Activated CD4-positive, alpha-beta T cell treated with anti-CD3 and anti-CD28 coated beads, Interleukin-2, amount 10 ng/mL, durations not matched to agents 7 days and 5 days (primary cell): ENCODE data around the gene ARHGEF11. TPM values are rescaled to one million over a fixed set of nuclear protein-coding genes. Genes with fewer than 3 reads are reported as not detected.

Experiments used
- CTCF ChIA-PET: fragments of 350-600 bp; sonication (Branson Sonifier 250); formaldehyde crosslinking; loops from one replicate; lab custom pipeline; 2021; ENCODE audit warnings: antibody characterized with exemption; lab: Charles Lee
- POLR2A ChIA-PET: fragments of 350-600 bp; sonication (Branson Sonifier 250); formaldehyde crosslinking; loops from one replicate; lab custom pipeline; 2021; ENCODE audit warnings: antibody characterized with exemption; lab: Charles Lee
- DNase-seq: peaks from one replicate; pipeline ENCODE4 v3.0.0-alpha.2; 2020
- H3K27ac Mint-ChIP-seq: one replicate; pipeline ENCODE4 v1.8.0; 2021; ENCODE audit warnings: mild to moderate bottlenecking, moderate library complexity, mixed read lengths
- H3K27me3 Mint-ChIP-seq: one replicate; pipeline ENCODE4 v1.8.0; 2021; ENCODE audit warnings: mixed read lengths
- H3K36me3 Mint-ChIP-seq: one replicate; pipeline ENCODE4 v1.8.0; 2021; ENCODE audit warnings: low read depth, mixed read lengths
- H3K4me1 Mint-ChIP-seq: one replicate; pipeline ENCODE4 v1.8.0; 2021; ENCODE audit warnings: mixed read lengths
- H3K4me3 Mint-ChIP-seq: one replicate; pipeline ENCODE4 v1.8.0; 2021; ENCODE audit warnings: mild to moderate bottlenecking, moderate library complexity, mixed read lengths
- H3K9me3 Mint-ChIP-seq: one replicate; pipeline ENCODE4 v1.8.0; 2021; ENCODE audit warnings: mixed read lengths
- total RNA-seq, 2 experiments: library from RNA; stranded (reverse); gene quantifications; one replicate each; pipeline ENCODE4 v1.2.3, GENCODE V29; 2021

ARHGEF11 gene
- total RNA-seq, 2 experiments from 2014 or later = 33.9 to 38.5 TPM

DNA sequence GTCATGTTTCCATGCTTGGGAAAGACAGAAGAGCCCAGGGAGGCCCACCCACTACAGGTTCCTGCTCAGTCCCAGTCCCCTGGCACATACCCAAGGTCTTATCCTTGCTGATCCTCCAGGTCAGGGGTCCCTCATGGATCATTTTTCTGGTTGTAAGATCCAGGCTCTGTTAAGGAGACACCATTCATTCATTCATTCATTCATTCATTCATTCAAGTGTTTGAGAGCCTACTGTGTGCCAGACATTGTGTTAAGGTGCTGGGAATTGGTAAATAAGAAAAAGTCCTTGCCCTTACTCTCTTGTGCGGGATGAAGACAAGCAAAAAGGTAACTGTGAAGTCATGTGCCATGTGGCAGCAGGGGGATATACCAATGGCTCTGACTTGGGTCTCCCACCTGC lies 101.3 kb downstream of the ARHGEF11 start:
- Mint-ChIP-seq H3K27me3 (no peaks in the 10 kb centered on the region), H3K4me3 (no peak overlapping the region), H3K9me3 (no peaks in the 10 kb centered on the region), H3K4me1 (no peaks in the 10 kb centered on the region), H3K36me3 (peaks cover 30% of the 10 kb centered on the region), H3K27ac (no peak overlapping the region)
- POLR2A ChIA-PET = no interaction called here
- no peak for DNase-seq
- CTCF ChIA-PET = no interaction called here

DNA sequence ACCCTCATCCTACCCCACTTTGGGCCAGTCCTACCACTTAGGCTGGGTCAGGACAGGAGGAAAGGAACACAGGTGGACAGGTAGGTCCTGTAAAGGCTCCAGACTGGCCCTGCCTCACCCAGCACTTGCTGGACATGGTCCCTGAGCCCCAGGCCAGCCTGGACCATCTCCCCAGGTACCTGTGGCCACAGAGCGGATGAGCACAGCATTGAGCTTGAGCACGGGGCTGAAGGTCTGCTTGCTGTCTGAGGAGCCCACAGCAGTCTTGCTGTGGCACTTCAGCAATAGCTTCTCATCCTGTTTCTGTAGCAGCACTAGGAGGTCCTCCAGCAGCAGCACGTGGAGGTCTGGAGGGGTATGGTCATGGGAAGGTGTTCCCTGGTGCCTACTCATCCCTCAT lies 101.8 kb downstream of the ARHGEF11 start:
- ChIA-PET CTCF (no interaction called here), POLR2A (no interaction called here)
- Mint-ChIP-seq H3K36me3 (peaks cover 31% of the 10 kb centered on the region), H3K27me3 (no peaks in the 10 kb centered on the region), H3K4me3 (no peak overlapping the region), H3K4me1 (no peaks in the 10 kb centered on the region), H3K9me3 (no peaks in the 10 kb centered on the region), H3K27ac (no peak overlapping the region)
- no peak for DNase-seq

DNA sequence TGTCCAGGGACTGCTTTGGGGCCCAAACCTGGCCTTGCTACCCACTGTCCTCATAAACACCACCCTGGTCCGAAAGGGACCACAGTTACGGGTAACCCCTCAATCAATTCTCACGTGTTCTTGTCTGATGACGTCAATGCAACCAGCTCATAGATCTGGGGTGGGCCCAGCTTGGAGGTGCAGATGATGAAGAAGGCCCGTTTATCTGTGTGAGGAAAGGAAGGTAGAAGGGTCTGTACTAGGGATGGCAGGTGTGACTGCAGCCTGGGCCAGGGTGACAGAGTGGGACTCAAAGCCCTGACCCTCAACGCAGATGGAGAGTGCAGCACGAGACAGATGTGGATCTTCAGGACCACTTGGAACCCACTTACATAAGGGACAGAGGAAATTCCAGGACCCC lies 103.0 kb downstream of the ARHGEF11 start:
- ChIA-PET POLR2A (no interaction called here), CTCF (interaction anchor here (1.0 to 1.6 kb wide), 3 partner anchors 9 to 82 kb away, joined by 3 to 6 read pairs (median 3); partner anchors contain the start of gene NTRK1)

DNA sequence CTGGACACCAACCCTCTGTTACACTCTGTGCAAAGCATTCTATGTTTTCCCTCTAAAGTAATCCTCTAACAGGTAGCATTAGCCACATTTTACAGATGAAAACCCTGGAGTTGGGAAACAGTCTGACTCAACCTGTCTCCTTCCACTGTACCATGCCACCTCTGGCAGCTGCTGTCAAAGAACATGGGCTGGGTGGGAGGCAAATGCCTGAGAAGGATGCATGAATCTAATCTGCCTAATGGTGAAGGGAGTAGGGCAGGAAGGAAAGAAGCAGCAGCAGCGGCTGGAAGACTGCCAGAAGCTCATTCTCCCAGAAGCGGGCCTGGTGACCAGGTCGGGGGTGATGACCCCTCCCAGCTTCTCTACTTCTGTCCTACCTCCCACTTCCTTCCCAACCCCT lies 103.4 kb downstream of the ARHGEF11 start:
- H3K36me3 Mint-ChIP-seq = peaks cover 31% of the 10 kb centered on the region
- no peaks in the 10 kb centered on the region for H3K4me1 Mint-ChIP-seq
- ChIA-PET CTCF (interaction anchor here (0.6 to 1.6 kb wide), 4 partner anchors 9 to 167 kb away, joined by 3 to 6 read pairs (median 3); partner anchors contain the start of gene NTRK1), POLR2A (no interaction called here)
- no peak overlapping the region for H3K27ac Mint-ChIP-seq
- no peak for DNase-seq
- H3K9me3 Mint-ChIP-seq = no peaks in the 10 kb centered on the region
- H3K4me3 Mint-ChIP-seq = no peak overlapping the region
- H3K27me3 Mint-ChIP-seq = no peaks in the 10 kb centered on the region

More for the DNA sequence above, 103.0 kb downstream of the ARHGEF11 start:
- Mint-ChIP-seq H3K4me3 (no peak overlapping the region), H3K9me3 (no peaks in the 10 kb centered on the region), H3K4me1 (no peaks in the 10 kb centered on the region), H3K27me3 (no peaks in the 10 kb centered on the region), H3K27ac (peak overlapping the region; percentile 34), H3K36me3 (peaks cover 32% of the 10 kb centered on the region)
- DNase-seq = no peak

DNA sequence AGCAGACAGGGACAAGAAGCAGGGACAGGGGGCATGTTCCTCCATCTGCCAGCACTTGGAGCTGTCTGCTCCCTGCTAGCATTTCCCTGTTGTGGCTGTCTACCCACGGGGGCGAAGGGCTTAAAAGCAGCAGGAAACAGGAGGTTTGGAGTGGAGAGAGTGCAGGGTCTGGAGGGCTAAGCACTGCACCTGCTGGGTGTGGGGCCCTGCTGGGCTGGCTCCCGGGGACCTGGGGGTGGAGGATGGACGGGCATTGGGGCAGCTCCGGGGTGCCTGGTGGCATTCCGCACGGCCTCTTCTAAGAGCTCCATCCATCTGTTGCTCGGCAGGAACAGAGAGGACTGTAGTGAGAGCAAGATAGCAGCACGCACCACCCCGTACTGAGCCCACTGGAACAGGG lies 103.9 kb downstream of the ARHGEF11 start:
- Mint-ChIP-seq H3K27me3 (no peaks in the 10 kb centered on the region), H3K27ac (no peak overlapping the region), H3K36me3 (peaks cover 27% of the 10 kb centered on the region), H3K4me1 (no peaks in the 10 kb centered on the region), H3K9me3 (no peaks in the 10 kb centered on the region), H3K4me3 (no peak overlapping the region)
- no peak for DNase-seq
- POLR2A ChIA-PET = no interaction called here
- CTCF ChIA-PET = interaction anchor here (0.6 to 1.6 kb wide), 3 partner anchors 9 to 167 kb away, joined by 3 to 6 read pairs (median 3); no protein-coding TSS in a partner anchor

DNA sequence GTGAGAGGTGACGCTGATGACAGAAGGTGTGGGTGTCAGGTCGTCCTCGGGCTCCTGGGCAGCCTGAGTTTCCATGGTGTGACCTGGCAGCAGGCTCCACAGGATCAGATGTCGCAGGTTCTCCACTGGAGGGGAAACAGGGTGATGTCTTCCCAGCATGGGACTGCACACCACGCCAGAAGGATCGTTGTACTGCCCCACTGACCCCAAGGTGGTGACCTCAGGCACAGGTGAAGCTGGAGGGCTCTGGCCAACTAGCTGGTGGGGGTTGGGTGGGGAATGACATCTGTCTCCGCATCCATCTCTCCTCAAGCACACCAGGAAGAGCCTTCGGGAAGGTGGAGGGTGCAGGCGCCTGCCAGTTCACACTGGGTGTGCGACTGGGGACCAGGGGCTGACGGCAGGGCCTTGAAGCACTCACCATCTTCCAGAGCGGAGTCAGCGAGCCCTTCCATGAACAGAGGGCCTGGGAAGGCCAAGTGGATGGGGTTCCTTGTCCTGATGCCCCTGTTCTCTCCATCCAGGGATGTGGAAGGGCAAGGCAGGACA lies 105.7 kb downstream of the ARHGEF11 start:
- no peaks in the 10 kb centered on the region for H3K9me3 Mint-ChIP-seq
- H3K27ac Mint-ChIP-seq = no peak overlapping the region
- POLR2A ChIA-PET = no interaction called here
- CTCF ChIA-PET = interaction anchor here (1.4 kb wide), 1 partner anchor 26 kb away, joined by 6 read pairs; no protein-coding TSS in a partner anchor
- no peak for DNase-seq
- no peak overlapping the region for H3K4me3 Mint-ChIP-seq
- H3K4me1 Mint-ChIP-seq = no peaks in the 10 kb centered on the region
- peaks cover 15% of the 10 kb centered on the region for H3K36me3 Mint-ChIP-seq
- no peaks in the 10 kb centered on the region for H3K27me3 Mint-ChIP-seq

DNA sequence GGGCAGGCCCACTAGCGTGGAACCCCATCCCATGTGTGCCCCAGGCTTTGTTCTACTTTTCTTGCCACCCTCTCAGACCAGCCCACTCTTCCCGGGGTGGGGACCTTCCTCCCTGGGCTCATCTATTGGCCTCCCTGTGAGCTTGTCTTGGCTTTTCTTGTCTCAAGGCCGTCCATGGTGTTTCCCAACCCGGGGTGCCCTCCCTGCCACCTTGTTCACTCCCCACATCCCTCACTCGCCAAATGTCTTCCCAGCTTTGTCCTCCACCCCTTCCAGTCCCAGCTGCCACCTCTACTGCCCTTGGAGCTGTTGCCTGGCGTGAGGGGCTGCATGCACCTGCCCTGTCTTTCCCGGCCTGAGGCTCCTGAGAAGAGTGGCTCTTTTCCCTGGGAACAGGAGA lies 106.7 kb downstream of the ARHGEF11 start:
- H3K36me3 Mint-ChIP-seq = peaks cover 12% of the 10 kb centered on the region
- ChIA-PET CTCF (interaction anchor here (1.4 kb wide), 1 partner anchor 25 kb away, joined by 6 read pairs; no protein-coding TSS in a partner anchor), POLR2A (no interaction called here)
- no peaks in the 10 kb centered on the region for H3K27me3 Mint-ChIP-seq
- H3K27ac Mint-ChIP-seq = no peak overlapping the region
- no peak for DNase-seq
- no peak overlapping the region for H3K4me3 Mint-ChIP-seq
- H3K9me3 Mint-ChIP-seq = no peaks in the 10 kb centered on the region
- H3K4me1 Mint-ChIP-seq = no peaks in the 10 kb centered on the region

DNA sequence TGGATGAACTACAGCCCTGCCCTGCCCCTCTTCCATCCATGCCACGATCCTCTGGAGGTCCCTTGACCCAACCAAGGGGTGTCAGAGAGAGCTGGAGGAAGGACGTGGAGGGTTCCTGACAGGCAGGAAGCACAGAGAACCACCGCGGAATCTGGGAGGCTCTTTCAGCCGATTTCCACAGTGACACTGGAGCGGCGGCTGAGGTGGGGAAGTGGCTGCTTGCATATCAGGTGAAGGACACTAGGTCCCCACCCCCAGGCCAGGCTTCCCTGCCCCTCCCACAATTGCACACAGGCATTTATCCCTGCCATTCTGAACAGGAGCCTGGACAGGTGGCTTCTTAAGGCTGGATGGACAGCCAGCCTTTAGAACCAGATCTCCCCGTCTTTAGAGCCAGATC lies 107.7 kb downstream of the ARHGEF11 start:
- Mint-ChIP-seq H3K9me3 (no peaks in the 10 kb centered on the region), H3K4me1 (no peaks in the 10 kb centered on the region), H3K36me3 (peaks cover 12% of the 10 kb centered on the region), H3K27me3 (no peaks in the 10 kb centered on the region), H3K27ac (no peak overlapping the region), H3K4me3 (no peak overlapping the region)
- no peak for DNase-seq
- ChIA-PET CTCF (interaction anchor here (0.8 to 2.0 kb wide), 3 partner anchors 10 to 62 kb away, joined by 3 to 4 read pairs (median 4); no protein-coding TSS in a partner anchor), POLR2A (no interaction called here)

DNA sequence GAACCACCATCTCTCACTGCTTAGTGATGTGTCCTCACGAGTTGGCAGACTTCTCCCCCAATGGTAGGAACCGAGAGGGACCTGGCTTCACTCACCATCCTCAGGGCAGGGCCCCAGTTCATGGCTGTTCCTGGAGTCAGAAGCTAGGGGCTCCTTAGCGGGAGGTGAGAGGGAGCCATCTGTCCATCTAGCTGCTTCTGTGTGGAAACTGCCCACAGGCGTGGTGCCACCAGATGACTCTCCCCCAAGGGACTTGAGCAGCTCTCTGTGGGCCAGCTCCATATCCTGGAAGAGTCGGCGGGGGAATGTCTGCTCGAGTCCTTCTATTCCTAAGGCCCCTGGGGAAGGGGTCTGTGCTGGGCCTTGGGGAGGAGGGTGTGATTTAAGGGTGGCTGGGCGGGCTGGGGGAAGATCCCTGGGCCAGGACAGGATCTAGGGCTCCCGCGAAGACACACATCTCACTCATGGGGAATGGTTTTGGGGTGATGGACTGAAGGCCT lies 108.8 kb downstream of the ARHGEF11 start:
- Mint-ChIP-seq H3K36me3 (peaks cover 9% of the 10 kb centered on the region), H3K4me1 (peaks cover 4% of the 10 kb centered on the region), H3K9me3 (no peaks in the 10 kb centered on the region), H3K27me3 (no peaks in the 10 kb centered on the region), H3K27ac (no peak overlapping the region), H3K4me3 (no peak overlapping the region)
- CTCF ChIA-PET = interaction anchor here (1.1 to 2.0 kb wide), 4 partner anchors 10 to 329 kb away, joined by 3 to 5 read pairs (median 4); no protein-coding TSS in a partner anchor
- POLR2A ChIA-PET = no interaction called here
- DNase-seq = no peak

DNA sequence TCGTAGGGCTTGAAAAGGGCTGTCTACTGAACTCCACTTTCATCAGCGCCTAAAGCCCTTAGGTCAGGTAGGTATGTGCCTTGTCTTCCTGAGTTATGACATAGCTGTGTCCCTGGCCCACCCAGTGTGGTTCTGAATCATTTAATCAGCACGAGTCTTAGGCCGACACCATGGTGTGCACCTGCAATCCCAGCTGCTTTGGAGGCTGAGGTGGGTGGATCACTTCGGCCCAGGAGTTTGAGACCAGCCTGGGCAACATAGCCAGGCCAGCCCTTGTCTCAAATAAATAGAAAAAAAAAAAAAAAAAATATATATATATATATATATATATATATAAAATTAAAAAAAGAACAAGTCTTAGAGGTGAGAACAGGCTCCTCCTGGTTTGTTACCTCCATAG lies 109.4 kb downstream of the ARHGEF11 start:
- POLR2A ChIA-PET = interaction anchor here (0.6 kb wide), 1 partner anchor 8 kb away, joined by 4 read pairs; no protein-coding TSS in a partner anchor

DNA sequence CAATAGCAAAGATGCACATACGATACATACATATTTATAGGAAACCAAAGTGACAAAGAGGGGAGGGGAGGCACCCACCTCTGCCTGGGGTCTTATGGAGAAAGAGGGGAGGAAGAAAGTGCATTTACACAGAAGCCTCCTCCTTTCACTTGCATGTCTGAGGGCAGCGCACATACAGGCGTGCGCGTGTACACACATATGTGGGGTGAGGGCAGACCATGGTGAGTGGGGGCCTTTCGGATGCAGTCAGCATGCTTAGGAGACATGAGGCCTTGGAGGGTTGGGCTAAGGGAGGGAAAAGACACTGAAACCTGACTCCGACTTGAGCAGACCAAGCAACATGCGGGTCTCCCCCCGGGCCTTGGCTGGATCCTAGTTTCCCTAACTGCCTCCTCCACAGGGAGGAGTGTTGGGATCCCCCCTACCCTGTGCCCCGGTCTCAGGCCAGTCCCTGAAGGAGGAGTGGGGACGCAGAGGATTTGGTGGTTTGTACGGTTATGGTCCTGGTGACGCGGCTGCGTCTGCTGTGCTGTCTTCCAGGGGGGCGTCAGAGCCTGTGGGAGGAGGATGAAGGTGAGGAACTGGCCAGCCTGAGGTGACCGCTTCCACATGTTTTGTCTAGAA lies 109.9 kb downstream of the ARHGEF11 start:
- ChIA-PET CTCF (interaction anchor here (1.7 kb wide), 1 partner anchor 11 kb away, joined by 5 read pairs; no protein-coding TSS in a partner anchor), POLR2A (interaction anchor here (0.6 kb wide), 1 partner anchor 8 kb away, joined by 4 read pairs; no protein-coding TSS in a partner anchor)
- peaks cover 7% of the 10 kb centered on the region for H3K27me3 Mint-ChIP-seq
- H3K9me3 Mint-ChIP-seq = no peaks in the 10 kb centered on the region
- DNase-seq = no peak
- H3K4me3 Mint-ChIP-seq = no peak overlapping the region
- H3K27ac Mint-ChIP-seq = no peak overlapping the region
- H3K4me1 Mint-ChIP-seq = peaks cover 15% of the 10 kb centered on the region
- peaks cover 7% of the 10 kb centered on the region for H3K36me3 Mint-ChIP-seq

More for the DNA sequence above, 109.4 kb downstream of the ARHGEF11 start:
- Mint-ChIP-seq H3K9me3 (no peaks in the 10 kb centered on the region), H3K4me3 (no peak overlapping the region), H3K4me1 (peaks cover 10% of the 10 kb centered on the region), H3K27ac (no peak overlapping the region), H3K27me3 (peaks cover 1% of the 10 kb centered on the region), H3K36me3 (peaks cover 9% of the 10 kb centered on the region)
- CTCF ChIA-PET = interaction anchor here (1.2 to 1.7 kb wide), 2 partner anchors 11 to 328 kb away, joined by 3 to 5 read pairs; no protein-coding TSS in a partner anchor
- no peak for DNase-seq

DNA sequence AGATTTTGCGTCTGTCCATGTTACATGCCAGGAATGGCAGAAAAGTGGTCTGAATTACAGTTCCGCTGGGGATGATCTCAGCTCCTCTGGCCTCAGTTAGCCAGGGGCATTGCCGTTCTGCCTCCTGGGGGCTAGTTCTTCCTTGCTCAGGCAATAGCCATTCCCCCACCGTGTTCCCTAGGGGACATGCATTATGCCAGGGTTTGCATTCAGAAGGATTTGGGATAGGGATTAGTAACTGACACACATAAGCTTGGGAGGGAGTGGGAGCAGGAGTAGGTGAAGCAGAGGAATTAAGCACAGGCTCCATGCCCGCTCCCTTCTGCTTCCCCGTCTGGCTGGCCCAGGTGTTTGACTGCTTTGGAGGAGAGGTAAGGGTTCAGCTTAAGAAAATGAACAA lies 112.4 kb downstream of the ARHGEF11 start:
- Mint-ChIP-seq H3K27me3 (peaks cover 22% of the 10 kb centered on the region), H3K4me1 (peaks cover 17% of the 10 kb centered on the region), H3K9me3 (no peaks in the 10 kb centered on the region), H3K4me3 (no peak overlapping the region), H3K36me3 (peaks cover 1% of the 10 kb centered on the region), H3K27ac (no peak overlapping the region)
- ChIA-PET CTCF (interaction anchor here (0.5 to 1.0 kb wide), 3 partner anchors 43 to 1269 kb away, joined by 3 to 4 read pairs (median 4); no protein-coding TSS in a partner anchor), POLR2A (no interaction called here)
- no peak for DNase-seq
